Testis (tissue), 2 donors: ENCODE measurements around the gene ST6GALNAC6.

Experiments used
- CTCF ChIP-seq, 3 experiments: fragments of 450-650 bp in 2 of 3; fragments of 200-600 bp in 1 of 3; sonication (generic) in 1 of 3; IDR thresholded peaks; one replicate each; pipeline ENCODE4 v1.5.1; 2016 to 2019; ENCODE audit warnings: antibody characterized with exemption in 3 of 3, mild to moderate bottlenecking in 2 of 3, moderate library complexity in 1 of 3
- POLR2A ChIP-seq: fragments of 450-650 bp; IDR thresholded peaks from one replicate; pipeline ENCODE4 v1.6.1; 2017; ENCODE audit warnings: antibody characterized with exemption, mild to moderate bottlenecking, moderate library complexity

DNA sequence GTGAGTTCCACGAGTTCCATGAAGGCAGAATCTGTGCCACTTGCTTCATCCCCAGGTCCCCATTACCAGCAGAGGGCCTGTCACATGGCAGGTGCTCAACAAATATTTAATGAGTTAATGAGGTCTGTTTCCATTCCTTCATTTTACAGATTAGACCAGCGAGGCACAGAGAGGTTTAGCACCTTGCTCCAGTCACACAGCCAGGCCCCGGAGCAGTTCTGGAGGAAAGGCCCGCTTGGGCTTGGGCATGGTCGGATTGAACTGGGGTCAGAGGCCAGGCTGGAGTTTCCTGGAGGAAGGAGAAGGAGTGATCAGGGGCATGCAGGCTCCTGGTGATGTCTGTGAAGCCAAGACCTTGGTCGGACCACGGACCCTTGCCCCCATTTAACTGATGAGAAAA is 21.4 kb upstream of the ST6GALNAC6 start:
- TF ChIP-seq POLR2A: no peak
- no peak for TF ChIP-seq CTCF (IDR thresholded peaks at IDR 0.05)
